PC-3 (cell line): Measurements from ENCODE around the gene FUBP1. TPM values are rescaled to one million over a fixed set of nuclear protein-coding genes. Genes with fewer than 3 reads are reported as not detected.

Source experiments
- ATAC-seq: fragments of 200-7000 bp; cut with Tn5 transposase; 2 replicates; pipeline ENCODE4 v1.9.1; 2020; ENCODE audit warnings: mild to moderate bottlenecking, moderate library complexity
- BruUV-seq: library from RNA; stranded (reverse); fragments of 400-500 nt; replicated peaks from 2 replicates; lab custom pipeline; 2021; lab: Mats Ljungman, UMichigan
- CTCF ChIA-PET: fragments of 300-600 bp; sonication (Branson Sonifier 250); formaldehyde crosslinking; loops from one replicate; lab custom pipeline; 2022; ENCODE audit warnings: antibody characterized with exemption; lab: Charles Lee
- POLR2A ChIA-PET: fragments of 300-600 bp; sonication (Branson Sonifier 250); formaldehyde crosslinking; loops from one replicate; lab custom pipeline; 2022; ENCODE audit warnings: antibody characterized with exemption; ENCODE audit not compliant: unreplicated experiment; lab: Charles Lee
- DNase-seq: peaks from one replicate; pipeline ENCODE4 v3.0.0-alpha.2; 2015
- H2AFZ ChIP-seq: fragments of 300-600 bp; sonication (generic); 2 replicates; pipeline ENCODE4 v1.6.0; 2016; ENCODE audit warnings: antibody characterized with exemption, low read length
- H3F3A ChIP-seq: fragments of 300-600 bp; sonication (generic); one replicate; pipeline ENCODE4 v1.6.0; 2017; ENCODE audit warnings: antibody characterized with exemption, low read length, control low read depth, mild to moderate bottlenecking; ENCODE audit not compliant: unreplicated experiment
- H3K27ac ChIP-seq: fragments of 300-600 bp; sonication (generic); 2 replicates; pipeline ENCODE4 v1.5.1; 2016; ENCODE audit warnings: mild to moderate bottlenecking, low read length
- H3K27me3 ChIP-seq: fragments of 300-600 bp; sonication (generic); 2 replicates; pipeline ENCODE4 v1.6.1; 2016; ENCODE audit warnings: low read length, mixed read lengths
- H3K36me3 ChIP-seq: fragments of 300-600 bp; sonication (generic); 2 replicates; pipeline ENCODE4 v1.6.1; 2016; ENCODE audit warnings: low read depth, mixed run types, low read length, mixed read lengths
- H3K4me1 ChIP-seq: fragments of 300-600 bp; sonication (generic); 2 replicates; pipeline ENCODE4 v1.5.1; 2016; ENCODE audit warnings: low read length; ENCODE audit not compliant: insufficient read depth
- H3K4me2 ChIP-seq: fragments of 300-600 bp; sonication (generic); 2 replicates; pipeline ENCODE4 v1.6.0; 2016; ENCODE audit warnings: low read length
- H3K4me3 ChIP-seq: fragments of 300-600 bp; sonication (generic); 2 replicates; pipeline ENCODE4 v1.5.1; 2016; ENCODE audit warnings: mild to moderate bottlenecking, low read length, mixed read lengths
- H3K79me2 ChIP-seq: fragments of 300-600 bp; sonication (generic); 2 replicates; pipeline ENCODE4 v1.6.1; 2017; ENCODE audit warnings: low read length, mixed read lengths
- H3K9ac ChIP-seq: fragments of 300-600 bp; sonication (generic); 2 replicates; pipeline ENCODE4 v1.6.0; 2016; ENCODE audit warnings: mild to moderate bottlenecking, low read length
- H3K9me2 ChIP-seq: fragments of 300-600 bp; sonication (generic); replicated peaks from 2 replicates; pipeline ENCODE4 v1.6.1; 2016; ENCODE audit warnings: mixed run types, low read length, mixed read lengths
- H3K9me3 ChIP-seq: fragments of 300-600 bp; sonication (generic); 2 replicates; pipeline ENCODE4 v1.6.1; 2016; ENCODE audit warnings: low read length, mixed read lengths
- H4K20me1 ChIP-seq: fragments of 300-600 bp; sonication (generic); 2 replicates; pipeline ENCODE4 v1.6.1; 2016; ENCODE audit warnings: low read length, mixed read lengths
- CTCF ChIP-seq: fragments of 300-600 bp; sonication (generic); conservative IDR thresholded peaks from 2 replicates; pipeline ENCODE4 v1.5.1; 2017; ENCODE audit warnings: antibody characterized with exemption, low read depth, mild to moderate bottlenecking, low read length
- EZH2 ChIP-seq: fragments of 300-600 bp; sonication (generic); IDR thresholded peaks from one replicate; pipeline ENCODE4 v1.6.1; 2017; ENCODE audit warnings: antibody characterized with exemption, mild to moderate bottlenecking, low read length; ENCODE audit not compliant: unreplicated experiment
- EZH2phosphoT487 ChIP-seq: fragments of 300-600 bp; sonication (generic); IDR thresholded peaks from 2 replicates; pipeline ENCODE4 v1.6.1; 2018; ENCODE audit warnings: mild to moderate bottlenecking, antibody characterized with exemption, low read length, borderline replicate concordance
- intact Hi-C: fragments of 100-400 bp; cut with micrococcal nuclease; formaldehyde crosslinking; loops from 2 replicates; pipeline ENCODE4 v1.9.0; 2023
- total RNA-seq: library from RNA; depleted of rRNA; stranded (reverse); fragments of >200 nt; gene quantifications from 2 replicates; pipeline ENCODE4 v1.2.3, GENCODE V29; 2014

FUBP1 gene
- total RNA-seq, 1 experiment from 2014 or later, result 81.5 TPM

GRCh38 chr1:77986810-77987209 lies 7.9 kb upstream of the FUBP1 start:
- BruUV-seq, result no TSS peak
- ChIA-PET POLR2A (no interaction called here), CTCF (no interaction called here)
- no peaks in the 10 kb centered on the region for H3K9me3 ChIP-seq
- DNase-seq (peak; percentile 26), ATAC-seq (no peak; the same call in 1 of the 2 replicates)
- H3K9ac ChIP-seq, result no peak overlapping the region
- intact Hi-C loops, result no loop called here
- H3K27ac ChIP-seq, result no peak overlapping the region
- H3K4me2 ChIP-seq, result no peak overlapping the region
- peaks cover 4% of the 10 kb centered on the region; the same call in 1 of the 2 replicates for H3K36me3 ChIP-seq
- H3K4me1 ChIP-seq, result peaks cover 20% of the 10 kb centered on the region
- H4K20me1 ChIP-seq, result no peaks in the 10 kb centered on the region
- H3F3A ChIP-seq, result no peaks in the 10 kb centered on the region
- TF ChIP-seq EZH2phosphoT487, result no peak
- no peak for TF ChIP-seq EZH2
- no peak for TF ChIP-seq CTCF
- H3K27me3 ChIP-seq, result no peaks in the 10 kb centered on the region
- H3K9me2 ChIP-seq, result no peaks in the 10 kb centered on the region
- no peak overlapping the region for H3K4me3 ChIP-seq
- peaks cover 26% of the 10 kb centered on the region for H3K79me2 ChIP-seq
- H2AFZ ChIP-seq, result no peak overlapping the region

GRCh38 chr1:77984629-77985028 lies 5.8 kb upstream of the FUBP1 start:
- no peak overlapping the region for H3K9ac ChIP-seq
- BruUV-seq, result no TSS peak
- peaks cover 14% of the 10 kb centered on the region for H3K4me1 ChIP-seq

More at GRCh38 chr1:77984629-77985028, 5.8 kb upstream of the FUBP1 start:
- no peak overlapping the region for H3K4me2 ChIP-seq
- TF ChIP-seq EZH2 (no peak), EZH2phosphoT487 (no peak), CTCF (no peak)
- no peak for ATAC-seq
- no peaks in the 10 kb centered on the region for H3K9me2 ChIP-seq
- H3K9me3 ChIP-seq, result no peaks in the 10 kb centered on the region
- no peak overlapping the region for H3K27ac ChIP-seq
- intact Hi-C loops, result no loop called here
- H3K27me3 ChIP-seq, result no peaks in the 10 kb centered on the region
- no peak overlapping the region for H3K4me3 ChIP-seq
- peaks cover 6% of the 10 kb centered on the region; the same call in 1 of the 2 replicates for H4K20me1 ChIP-seq
- CTCF ChIA-PET, result interaction anchor here (0.7 kb wide), 1 partner anchor 662 kb away, joined by 4 read pairs; no protein-coding TSS in a partner anchor
- peaks cover 42% of the 10 kb centered on the region for H3K79me2 ChIP-seq
- DNase-seq, result no peak
- no peak overlapping the region for H2AFZ ChIP-seq
- no peaks in the 10 kb centered on the region for H3F3A ChIP-seq
- H3K36me3 ChIP-seq, result no peaks in the 10 kb centered on the region
- POLR2A ChIA-PET, result no interaction called here
